ENCODE data around the gene ABRACL.

The ABRACL gene

GRCh38 chr6:139058029-139058428, 29.5 kb downstream of the ABRACL start:
- DNase-seq = no peak

- no peak for DNase-seq
Observed at GRCh38 chr6:139060332-139060731, 31.8 kb downstream of the ABRACL start.

GRCh38 chr6:139062932-139063646, 34.5 kb downstream of the ABRACL start:
- no peak for DNase-seq

GRCh38 chr6:139064981-139065665, 36.6 kb downstream of the ABRACL start:
- DNase-seq = no peak

- DNase-seq = no peak
Observed at GRCh38 chr6:139066080-139066479, 37.5 kb downstream of the ABRACL start.

GRCh38 chr6:139068846-139069245, 40.3 kb downstream of the ABRACL start:
- no peak for DNase-seq

- DNase-seq = no peak
Observed at GRCh38 chr6:139073118-139073517, 44.6 kb downstream of the ABRACL start.

- no peak for DNase-seq
Observed at GRCh38 chr6:139079018-139079417, 50.5 kb downstream of the ABRACL start.

- DNase-seq = no peak
Observed at GRCh38 chr6:139080255-139080920, 51.8 kb downstream of the ABRACL start.

GRCh38 chr6:139081471-139081870, 52.9 kb downstream of the ABRACL start:
- no peak for DNase-seq

- no peak for DNase-seq
Observed at GRCh38 chr6:139082370-139082769, 53.8 kb downstream of the ABRACL start.

GRCh38 chr6:139091826-139092225, 63.3 kb downstream of the ABRACL start:
- no peak for DNase-seq
